ENCODE measurements around the gene CIDEB.

DNA sequence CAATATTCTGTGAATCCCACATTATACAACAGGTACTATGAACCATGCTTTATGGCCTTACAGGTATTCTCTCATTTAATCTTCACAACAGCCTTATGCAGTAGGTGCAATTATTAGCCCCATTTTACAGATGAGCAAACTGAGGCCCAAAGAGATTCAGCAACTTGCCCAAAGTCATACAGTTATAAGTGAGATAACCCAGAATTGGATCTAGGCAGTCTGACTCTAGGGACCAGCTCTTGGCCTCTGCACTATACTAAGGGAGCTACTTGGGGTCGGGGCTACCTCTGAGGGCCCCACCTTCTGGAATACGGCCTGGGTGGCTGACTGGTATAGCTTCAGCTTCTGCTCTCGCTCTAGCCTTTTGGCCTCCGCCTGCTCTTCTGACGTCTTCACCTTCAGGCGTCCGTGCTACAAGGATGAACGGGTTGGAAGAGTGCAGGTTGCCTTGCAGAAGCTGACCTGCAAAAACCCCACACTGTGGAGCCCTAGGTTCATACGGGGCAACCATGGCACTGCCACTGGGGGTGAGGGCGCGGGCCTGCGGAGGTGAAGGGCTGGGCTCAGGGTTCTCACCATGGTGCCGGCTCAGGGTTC, 37.1 kb downstream of the CIDEB start:
- TF ChIP-seq CTCF (IDR thresholded peaks at IDR 0.05) (no peak), EZH2 (IDR thresholded peaks at IDR 0.05; ENCODE audit: borderline replicate concordance, insufficient read depth, low read depth, low read length, poor library complexity, severe bottlenecking) (no peak)

All from B cell (primary cell).